Smooth muscle cell (in vitro differentiated cells): ENCODE measurements around the gene SSTR5. TPM values are rescaled to one million over a fixed set of nuclear protein-coding genes. Genes with fewer than 3 reads are reported as not detected.

ENCODE experiments used
- DNase-seq: peaks from one replicate; lab custom pipeline; 2025; ENCODE audit not compliant: unreplicated experiment; lab: John Stamatoyannopoulos, UW
- H2AFZ ChIP-seq: fragments of 200-600 bp; sonication (generic); 2 replicates; pipeline ENCODE4 v1.6.0; 2016; ENCODE audit warnings: antibody characterized with exemption, low read depth, mild to moderate bottlenecking
- H3F3A ChIP-seq: fragments of 200-600 bp; sonication (generic); 2 replicates; pipeline ENCODE4 v1.6.0; 2017; ENCODE audit warnings: antibody characterized with exemption, low read depth
- H3K27ac ChIP-seq: fragments of 200-600 bp; sonication (generic); 2 replicates; pipeline ENCODE4 v1.5.1; 2016; ENCODE audit warnings: low read depth, mild to moderate bottlenecking
- H3K27me3 ChIP-seq: fragments of 200-600 bp; sonication (generic); 2 replicates; pipeline ENCODE4 v1.6.1; 2016; ENCODE audit warnings: low read depth, mild to moderate bottlenecking
- H3K36me3 ChIP-seq: fragments of 200-600 bp; sonication (generic); 2 replicates; pipeline ENCODE4 v1.5.1; 2016; ENCODE audit warnings: low read depth
- H3K4me1 ChIP-seq: fragments of 200-600 bp; sonication (generic); 2 replicates; pipeline ENCODE4 v1.5.1; 2016; ENCODE audit warnings: low read depth
- H3K4me2 ChIP-seq: fragments of 200-600 bp; sonication (generic); 2 replicates; pipeline ENCODE4 v1.6.0; 2016; ENCODE audit warnings: mild to moderate bottlenecking
- H3K4me3 ChIP-seq: fragments of 200-600 bp; sonication (generic); 2 replicates; pipeline ENCODE4 v1.5.1; 2016; ENCODE audit warnings: mild to moderate bottlenecking
- H3K79me2 ChIP-seq: fragments of 200-600 bp; sonication (generic); 2 replicates; pipeline ENCODE4 v1.6.0; 2016; ENCODE audit warnings: low read depth, mild to moderate bottlenecking
- H3K9ac ChIP-seq: fragments of 200-600 bp; sonication (generic); 2 replicates; pipeline ENCODE4 v1.6.0; 2016; ENCODE audit warnings: low read depth
- H3K9me3 ChIP-seq: fragments of 200-600 bp; sonication (generic); replicated peaks from 2 replicates; pipeline ENCODE4 v1.5.1; 2016; ENCODE audit warnings: low read depth
- H4K20me1 ChIP-seq: fragments of 200-600 bp; sonication (generic); 2 replicates; pipeline ENCODE4 v1.6.0; 2016; ENCODE audit warnings: low read depth
- WGBS: methylation state at CpG from one replicate; pipeline ENCODE4 v1.1.7; 2016; ENCODE audit warnings: low lambda C conversion rate; 5-methylcytosine and 5-hydroxymethylcytosine counted together
- polyA plus RNA-seq: library from polyadenylated mRNA; unstranded; fragments of >200 nt; fragmentation: Nextera tagmentation; extraction: Ambion mirVana; gene quantifications from 2 replicates; pipeline ENCODE4 v1.2.1, GENCODE V29; 2016
- total RNA-seq: library from RNA; depleted of rRNA; stranded (reverse); fragments of >200 nt; gene quantifications from 2 replicates; pipeline ENCODE4 v1.2.3, GENCODE V29; 2014
- TF ChIP-seq, protein P1 (sequence below): fragments of 200-600 bp; sonication (generic); IDR thresholded peaks from 2 replicates; pipeline ENCODE4 v1.5.1; 2017; ENCODE audit warnings: borderline replicate concordance, mild to moderate bottlenecking, antibody characterized with exemption; ENCODE audit not compliant: insufficient read depth, poor library complexity, severe bottlenecking

Gene SSTR5
- total and polyA plus RNA-seq, 2 experiments from 2014 or later: not detected

DNA sequence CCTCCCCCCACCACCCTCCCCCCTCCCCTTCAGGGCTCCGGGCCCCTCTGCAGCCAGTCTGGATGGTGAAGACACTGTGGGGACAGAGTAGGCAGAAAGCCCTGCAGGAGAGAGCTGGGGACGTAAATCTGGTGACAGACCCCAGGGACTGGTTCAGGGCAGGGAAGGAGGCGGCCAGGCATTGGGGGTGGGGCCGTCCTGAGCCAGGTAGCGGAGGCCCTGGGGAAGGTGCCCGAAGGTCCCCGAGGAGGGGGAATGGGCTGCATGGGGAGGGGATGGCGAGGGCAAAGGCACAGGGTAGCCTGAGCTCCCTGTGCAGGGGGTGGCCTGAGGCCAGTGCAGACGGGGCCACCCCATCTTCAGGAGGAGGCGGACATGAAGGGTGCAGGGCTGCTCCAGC is 54.0 kb downstream of the SSTR5 start:
- no peak overlapping the region for H2AFZ ChIP-seq
- 85% methylated on average over 7 of the region's 10 CpGs for WGBS
- no peak overlapping the region for H3K4me2 ChIP-seq
- H3K36me3 ChIP-seq: no peaks in the 10 kb centered on the region
- H3K4me1 ChIP-seq: no peaks in the 10 kb centered on the region
- no peaks in the 10 kb centered on the region for H4K20me1 ChIP-seq
- H3K27ac ChIP-seq: no peak overlapping the region
- H3K9me3 ChIP-seq: no peaks in the 10 kb centered on the region
- H3K4me3 ChIP-seq: no peak overlapping the region
- no peaks in the 10 kb centered on the region for H3K27me3 ChIP-seq
- DNase-seq: no peak
- TF ChIP-seq, protein P1, sequence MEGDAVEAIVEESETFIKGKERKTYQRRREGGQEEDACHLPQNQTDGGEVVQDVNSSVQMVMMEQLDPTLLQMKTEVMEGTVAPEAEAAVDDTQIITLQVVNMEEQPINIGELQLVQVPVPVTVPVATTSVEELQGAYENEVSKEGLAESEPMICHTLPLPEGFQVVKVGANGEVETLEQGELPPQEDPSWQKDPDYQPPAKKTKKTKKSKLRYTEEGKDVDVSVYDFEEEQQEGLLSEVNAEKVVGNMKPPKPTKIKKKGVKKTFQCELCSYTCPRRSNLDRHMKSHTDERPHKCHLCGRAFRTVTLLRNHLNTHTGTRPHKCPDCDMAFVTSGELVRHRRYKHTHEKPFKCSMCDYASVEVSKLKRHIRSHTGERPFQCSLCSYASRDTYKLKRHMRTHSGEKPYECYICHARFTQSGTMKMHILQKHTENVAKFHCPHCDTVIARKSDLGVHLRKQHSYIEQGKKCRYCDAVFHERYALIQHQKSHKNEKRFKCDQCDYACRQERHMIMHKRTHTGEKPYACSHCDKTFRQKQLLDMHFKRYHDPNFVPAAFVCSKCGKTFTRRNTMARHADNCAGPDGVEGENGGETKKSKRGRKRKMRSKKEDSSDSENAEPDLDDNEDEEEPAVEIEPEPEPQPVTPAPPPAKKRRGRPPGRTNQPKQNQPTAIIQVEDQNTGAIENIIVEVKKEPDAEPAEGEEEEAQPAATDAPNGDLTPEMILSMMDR: no peak
- H3F3A ChIP-seq: no peaks in the 10 kb centered on the region
- H3K79me2 ChIP-seq: no peaks in the 10 kb centered on the region
- no peak overlapping the region for H3K9ac ChIP-seq

DNA sequence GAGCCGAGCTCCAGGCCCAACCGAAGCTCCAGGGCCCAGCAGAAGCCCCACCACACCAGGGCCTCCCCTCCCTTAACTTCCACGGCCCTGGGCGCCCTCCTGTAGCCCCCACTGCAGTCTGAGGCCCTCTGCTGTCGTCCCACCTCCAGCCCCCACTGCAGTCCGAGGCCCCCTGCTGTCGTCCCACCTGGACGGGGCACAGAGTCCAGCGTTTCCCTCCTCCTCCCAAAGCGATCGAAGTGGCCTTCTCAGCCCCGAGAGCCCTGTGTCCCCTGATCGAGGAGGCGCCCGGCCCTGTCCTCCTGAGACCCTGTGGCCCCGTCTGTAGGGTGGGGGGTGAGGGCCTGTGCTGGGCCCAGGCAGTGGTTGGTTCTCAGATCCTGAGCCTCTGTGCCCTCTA is 54.6 kb downstream of the SSTR5 start:
- Histone ChIP-seq H3K4me2 (no peak overlapping the region), H3K79me2 (no peaks in the 10 kb centered on the region), H3K4me1 (no peaks in the 10 kb centered on the region), H3K9me3 (no peaks in the 10 kb centered on the region), H3F3A (no peaks in the 10 kb centered on the region), H3K4me3 (no peak overlapping the region), H4K20me1 (no peaks in the 10 kb centered on the region), H3K9ac (no peak overlapping the region), H3K27ac (no peak overlapping the region), H3K27me3 (no peaks in the 10 kb centered on the region), H2AFZ (no peak overlapping the region), H3K36me3 (no peaks in the 10 kb centered on the region)
- no peak for DNase-seq
- 91% methylated on average over 16 of the region's 16 CpGs for WGBS
- TF ChIP-seq, protein P1: no peak

DNA sequence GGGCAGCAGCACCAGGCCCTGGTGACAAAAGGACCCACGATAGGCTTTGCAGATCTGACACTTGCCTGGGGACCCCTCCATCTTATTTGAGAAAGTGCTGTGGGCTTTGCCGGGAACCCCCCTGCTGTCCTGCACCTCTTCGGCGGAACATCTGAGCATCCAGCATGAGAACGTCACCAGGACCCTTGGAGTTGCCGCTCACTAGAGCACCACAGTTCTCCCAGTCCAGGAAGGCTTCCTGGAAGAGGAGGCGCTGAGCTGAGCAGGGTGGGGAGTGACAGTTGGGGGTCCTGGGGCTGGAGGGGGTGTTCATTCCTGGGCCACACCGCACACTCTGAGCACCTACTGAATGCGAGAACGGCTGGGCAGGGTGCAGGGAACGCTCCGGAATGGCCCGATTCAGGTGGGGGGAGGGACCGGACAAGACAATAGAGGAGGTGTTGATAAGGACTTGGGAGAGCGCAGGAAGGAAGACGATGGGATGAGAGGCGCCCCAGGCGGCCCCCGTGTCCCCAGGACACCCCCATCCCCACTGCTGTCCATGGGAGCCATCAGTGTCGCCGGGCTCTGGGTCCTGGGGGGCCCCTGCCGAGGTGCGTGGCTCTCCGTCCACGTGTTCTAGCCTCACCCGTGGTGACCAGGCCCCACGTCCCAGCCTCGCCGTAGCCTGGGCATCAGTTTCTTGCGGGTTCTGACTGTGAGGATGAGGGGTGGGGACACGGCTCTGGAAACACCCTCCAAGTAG is 55.6 kb downstream of the SSTR5 start:
- no peaks in the 10 kb centered on the region for H3F3A ChIP-seq
- no peaks in the 10 kb centered on the region for H3K27me3 ChIP-seq
- DNase-seq: no peak

More for the DNA sequence above, 55.6 kb downstream of the SSTR5 start:
- no peaks in the 10 kb centered on the region for H4K20me1 ChIP-seq
- no peaks in the 10 kb centered on the region for H3K36me3 ChIP-seq
- TF ChIP-seq, protein P1: no peak
- no peak overlapping the region for H3K9ac ChIP-seq
- H3K27ac ChIP-seq: no peak overlapping the region
- no peaks in the 10 kb centered on the region for H3K9me3 ChIP-seq
- no peaks in the 10 kb centered on the region for H3K4me1 ChIP-seq
- H3K4me2 ChIP-seq: no peak overlapping the region
- H2AFZ ChIP-seq: no peak overlapping the region
- no peaks in the 10 kb centered on the region for H3K79me2 ChIP-seq
- WGBS: 92% methylated on average over 29 of the region's 31 CpGs
- no peak overlapping the region for H3K4me3 ChIP-seq
